Activated T-helper 17 cell treated with anti-CD3 and anti-CD28 coated beads, Interleukin-2, amount 50 U/mL, for 72 hours (primary cell): ENCODE results near the gene TNNI2. TPM values are rescaled to one million over a fixed set of nuclear protein-coding genes. Genes with fewer than 3 reads are reported as not detected.
"Not testable (repeated sequence)": the region's sequence is repeated elsewhere in the genome, so short reads cannot be mapped to it uniquely, and the experiment has no call there.

Experiments used
- ATAC-seq: fragments of 150-1000 bp; cut with Tn5 transposase; replicated peaks from 2 replicates; pipeline ENCODE4 v1.10.0; 2021; ENCODE audit warnings: mild to moderate bottlenecking, moderate library complexity
- H3K27ac Mint-ChIP-seq: one replicate; pipeline ENCODE4 v1.8.0; 2022; ENCODE audit warnings: mixed read lengths
- H3K27me3 Mint-ChIP-seq: one replicate; pipeline ENCODE4 v1.8.0; 2022; ENCODE audit warnings: mixed read lengths
- H3K36me3 Mint-ChIP-seq: one replicate; pipeline ENCODE4 v1.8.0; 2022; ENCODE audit warnings: low read depth, mild to moderate bottlenecking, mixed read lengths
- H3K4me1 Mint-ChIP-seq: one replicate; pipeline ENCODE4 v1.8.0; 2022; ENCODE audit warnings: mixed read lengths
- H3K4me3 Mint-ChIP-seq: one replicate; pipeline ENCODE4 v1.8.0; 2022; ENCODE audit warnings: mild to moderate bottlenecking, mixed read lengths
- H3K9me3 Mint-ChIP-seq: one replicate; pipeline ENCODE4 v1.8.0; 2022; ENCODE audit warnings: mixed read lengths
- total RNA-seq, 2 donors: library from RNA; stranded (reverse); gene quantifications; one replicate each; pipeline ENCODE4 v1.2.3, GENCODE V29; 2022

TNNI2 gene
- total RNA-seq = not detected

DNA sequence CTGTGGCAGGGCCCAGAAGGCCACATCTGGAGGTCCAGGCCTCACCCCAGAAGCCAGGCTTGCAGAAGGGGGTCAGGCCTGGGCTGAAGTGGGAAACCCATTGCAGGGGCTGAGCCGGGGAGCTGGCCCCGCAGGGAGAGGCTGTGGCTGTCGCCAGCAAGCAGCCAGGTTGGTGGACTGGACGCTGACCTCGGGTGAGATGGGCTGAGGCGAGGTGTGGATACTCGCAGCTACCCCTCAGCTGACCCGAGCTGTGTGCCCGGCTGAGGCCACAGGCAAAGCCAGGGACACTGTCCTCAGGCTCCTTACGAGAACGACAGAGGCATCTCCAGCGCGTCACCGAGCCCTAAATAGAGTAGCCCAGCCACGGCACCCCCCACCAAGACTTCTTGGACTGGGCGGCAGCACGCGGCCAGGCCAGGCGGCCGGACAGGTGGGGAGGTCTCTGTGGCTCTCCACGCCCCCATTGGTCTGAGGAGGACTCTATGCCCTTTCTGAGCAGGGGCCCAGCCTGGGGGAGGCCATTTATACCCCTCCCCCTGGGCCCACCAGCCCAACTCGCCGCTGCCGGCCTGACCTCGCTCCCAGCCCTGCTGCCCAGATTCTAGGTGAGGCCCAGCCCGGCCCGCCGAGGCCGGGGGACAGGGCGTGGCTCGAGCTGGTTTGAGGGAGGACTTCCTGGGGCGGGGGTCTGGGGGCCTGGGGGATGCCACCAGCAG, at the start of gene TNNI2:
Gene TNNI2, plus strand, starts transcription at position 556 of the 719 bp plus-strand sequence. CDS start 716 bp downstream, outside the sequence.
- Mint-ChIP-seq H3K27ac (no peak within 1 kb of the TSS), H3K36me3 (no peaks in the 10 kb centered on the region)

GRCh38 chr11:1791912-1792311, 46.9 kb upstream of the TNNI2 start:
- peaks cover 11% of the 10 kb centered on the region for H3K27me3 Mint-ChIP-seq
- H3K9me3 Mint-ChIP-seq = no peaks in the 10 kb centered on the region
- no peak overlapping the region for H3K4me3 Mint-ChIP-seq
- no peak for ATAC-seq
- H3K4me1 Mint-ChIP-seq = no peaks in the 10 kb centered on the region
- H3K36me3 Mint-ChIP-seq = no peaks in the 10 kb centered on the region
- H3K27ac Mint-ChIP-seq = no peak overlapping the region

More for the DNA sequence above, at the start of gene TNNI2:
- no peak for ATAC-seq
- Mint-ChIP-seq H3K4me1 (peaks cover 5% of the 10 kb centered on the region), H3K9me3 (no peaks in the 10 kb centered on the region), H3K4me3 (no peak within 1 kb of the TSS), H3K27me3 (peaks cover under 1% of the 10 kb centered on the region)

DNA sequence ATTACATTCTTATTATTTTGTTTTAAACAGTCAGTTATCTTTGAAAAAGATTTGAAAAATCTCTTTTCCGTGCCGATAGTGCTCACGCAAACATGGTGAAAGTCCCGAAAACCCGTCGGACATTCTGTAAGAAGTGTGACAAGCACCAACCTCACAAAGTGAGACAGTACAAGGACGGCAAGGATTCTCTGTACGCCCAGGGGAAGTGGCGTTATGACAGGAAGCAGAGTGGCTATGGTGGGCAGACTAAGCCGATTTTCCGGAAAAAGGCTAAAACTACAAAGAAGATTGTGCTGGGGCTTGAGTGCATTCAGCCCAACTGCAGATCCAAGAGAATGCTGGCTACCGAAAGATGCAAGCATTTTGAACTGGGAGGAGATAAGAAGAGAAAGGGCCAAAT, 46.3 kb upstream of the TNNI2 start:
- no peak overlapping the region for H3K27ac Mint-ChIP-seq
- H3K27me3 Mint-ChIP-seq = peaks cover 12% of the 10 kb centered on the region
- no peaks in the 10 kb centered on the region for H3K36me3 Mint-ChIP-seq
- H3K9me3 Mint-ChIP-seq = no peaks in the 10 kb centered on the region
- no peaks in the 10 kb centered on the region for H3K4me1 Mint-ChIP-seq
- H3K4me3 Mint-ChIP-seq = peak overlapping the region; percentile 55
- no peak for ATAC-seq

- peak overlapping the region; percentile 55 for H3K4me3 Mint-ChIP-seq
- H3K9me3 Mint-ChIP-seq = no peaks in the 10 kb centered on the region
- peaks cover 12% of the 10 kb centered on the region for H3K27me3 Mint-ChIP-seq
- no peak overlapping the region for H3K27ac Mint-ChIP-seq
- no peaks in the 10 kb centered on the region for H3K36me3 Mint-ChIP-seq
- no peak for ATAC-seq
- no peaks in the 10 kb centered on the region for H3K4me1 Mint-ChIP-seq
Observed at GRCh38 chr11:1793081-1793480, 45.7 kb upstream of the TNNI2 start.

GRCh38 chr11:1796413-1797011, 42.3 kb upstream of the TNNI2 start:
- no peaks in the 10 kb centered on the region for H3K4me1 Mint-ChIP-seq
- H3K9me3 Mint-ChIP-seq = no peaks in the 10 kb centered on the region
- H3K4me3 Mint-ChIP-seq = no peak overlapping the region
- peaks cover 21% of the 10 kb centered on the region for H3K27me3 Mint-ChIP-seq
- no peaks in the 10 kb centered on the region for H3K36me3 Mint-ChIP-seq
- no peak for ATAC-seq
- no peak overlapping the region for H3K27ac Mint-ChIP-seq

GRCh38 chr11:1797391-1798125, 41.2 kb upstream of the TNNI2 start:
- no peak overlapping the region for H3K27ac Mint-ChIP-seq
- ATAC-seq = no peak
- no peak overlapping the region for H3K4me3 Mint-ChIP-seq
- H3K4me1 Mint-ChIP-seq = no peaks in the 10 kb centered on the region
- H3K27me3 Mint-ChIP-seq = peaks cover 20% of the 10 kb centered on the region
- no peaks in the 10 kb centered on the region for H3K9me3 Mint-ChIP-seq
- no peaks in the 10 kb centered on the region for H3K36me3 Mint-ChIP-seq

- H3K4me1 Mint-ChIP-seq = no peaks in the 10 kb centered on the region
- no peak for ATAC-seq
Observed at GRCh38 chr11:1803246-1803645, 35.5 kb upstream of the TNNI2 start.

GRCh38 chr11:1803835-1804519, 34.8 kb upstream of the TNNI2 start:
- not testable (repeated sequence) for ATAC-seq, H3K4me1 Mint-ChIP-seq, H3K27ac Mint-ChIP-seq, H3K27me3 Mint-ChIP-seq, H3K4me3 Mint-ChIP-seq, H3K36me3 Mint-ChIP-seq, H3K9me3 Mint-ChIP-seq

More at GRCh38 chr11:1803246-1803645, 35.5 kb upstream of the TNNI2 start:
- no peaks in the 10 kb centered on the region for H3K36me3 Mint-ChIP-seq
- no peak overlapping the region for H3K4me3 Mint-ChIP-seq
- no peak overlapping the region for H3K27ac Mint-ChIP-seq
- peaks cover 9% of the 10 kb centered on the region for H3K27me3 Mint-ChIP-seq
- H3K9me3 Mint-ChIP-seq = no peaks in the 10 kb centered on the region

DNA sequence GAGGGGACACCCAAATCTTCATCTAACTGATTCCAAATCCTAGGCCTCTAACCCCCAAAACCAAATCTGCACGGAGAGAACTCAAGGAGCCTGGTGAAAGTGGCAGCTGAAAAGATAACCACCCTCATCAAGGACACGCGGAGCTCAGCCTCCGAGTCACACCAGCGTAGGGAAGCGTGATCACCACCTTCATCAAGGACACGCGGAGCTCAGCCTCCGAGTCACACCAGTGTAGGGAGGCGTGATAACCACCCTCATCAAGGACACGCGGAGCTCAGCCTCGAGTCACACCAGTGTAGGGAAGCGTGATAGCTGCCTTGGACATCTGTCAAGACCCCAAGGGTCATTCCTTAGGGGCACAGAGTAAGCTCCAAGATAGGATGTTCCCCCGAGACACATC, 33.3 kb upstream of the TNNI2 start:
- Mint-ChIP-seq H3K4me1 (no peaks in the 10 kb centered on the region), H3K27ac (no peak overlapping the region), H3K4me3 (no peak overlapping the region), H3K9me3 (no peaks in the 10 kb centered on the region), H3K27me3 (peaks cover 12% of the 10 kb centered on the region), H3K36me3 (no peaks in the 10 kb centered on the region)
- ATAC-seq = no peak

GRCh38 chr11:1807264-1807995, 31.4 kb upstream of the TNNI2 start:
- no peaks in the 10 kb centered on the region for H3K36me3 Mint-ChIP-seq
- no peaks in the 10 kb centered on the region for H3K9me3 Mint-ChIP-seq
- no peak overlapping the region for H3K27ac Mint-ChIP-seq
- ATAC-seq = no peak
- H3K27me3 Mint-ChIP-seq = peaks cover 3% of the 10 kb centered on the region
- no peak overlapping the region for H3K4me3 Mint-ChIP-seq
- no peaks in the 10 kb centered on the region for H3K4me1 Mint-ChIP-seq

DNA sequence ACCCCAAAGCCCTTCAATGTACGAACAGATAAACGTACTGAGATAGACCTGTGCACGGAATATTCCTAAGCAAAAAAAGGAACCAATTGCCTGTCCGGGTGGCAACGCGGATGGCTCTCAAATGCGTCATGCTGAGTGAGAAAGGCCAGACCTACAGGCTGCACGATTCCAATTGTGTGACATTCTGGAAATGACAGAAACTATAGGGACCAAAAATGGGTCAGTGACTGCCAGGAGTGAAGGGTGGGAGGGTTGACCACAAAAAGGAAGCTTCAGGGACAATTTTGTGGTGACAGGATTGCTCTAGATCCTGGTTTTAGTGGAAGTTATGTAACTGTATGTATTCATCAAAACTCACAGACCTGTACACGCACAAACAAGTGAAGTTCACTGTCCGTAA, 28.0 kb upstream of the TNNI2 start:
- ATAC-seq = no peak
- H3K4me1 Mint-ChIP-seq = no peaks in the 10 kb centered on the region
- H3K27ac Mint-ChIP-seq = no peak overlapping the region
- peaks cover 7% of the 10 kb centered on the region for H3K27me3 Mint-ChIP-seq
- H3K36me3 Mint-ChIP-seq = no peaks in the 10 kb centered on the region
- H3K4me3 Mint-ChIP-seq = no peak overlapping the region
- H3K9me3 Mint-ChIP-seq = no peaks in the 10 kb centered on the region

- Mint-ChIP-seq H3K4me1 (no peaks in the 10 kb centered on the region), H3K4me3 (no peak overlapping the region)
- ATAC-seq = no peak
Observed at GRCh38 chr11:1812274-1812673, 26.5 kb upstream of the TNNI2 start.

DNA sequence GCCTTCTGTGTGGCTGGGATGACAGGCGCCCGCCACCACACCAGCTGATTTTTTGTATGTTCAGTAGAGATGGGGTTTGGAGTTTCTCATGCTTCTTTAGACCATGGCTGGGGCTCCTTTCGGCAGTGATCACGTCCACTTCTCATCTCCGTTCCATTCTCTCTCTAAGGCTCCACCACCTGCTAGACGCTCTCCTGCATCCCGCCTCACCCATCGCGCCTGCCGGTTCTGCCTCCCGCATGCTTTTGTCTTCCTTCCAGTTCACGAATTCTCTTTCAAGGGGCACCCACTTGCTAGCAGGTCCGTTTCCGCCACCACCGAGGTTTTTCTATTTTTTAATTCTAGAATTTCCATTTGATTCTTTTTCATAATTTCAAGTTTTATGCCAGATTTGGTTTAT, 26.0 kb upstream of the TNNI2 start:
- Mint-ChIP-seq H3K4me3 (no peak overlapping the region), H3K4me1 (no peaks in the 10 kb centered on the region), H3K27ac (no peak overlapping the region), H3K27me3 (peaks cover 7% of the 10 kb centered on the region), H3K36me3 (no peaks in the 10 kb centered on the region), H3K9me3 (no peaks in the 10 kb centered on the region)
- no peak for ATAC-seq

More at GRCh38 chr11:1812274-1812673, 26.5 kb upstream of the TNNI2 start:
- peaks cover 7% of the 10 kb centered on the region for H3K27me3 Mint-ChIP-seq
- H3K36me3 Mint-ChIP-seq = no peaks in the 10 kb centered on the region
- no peaks in the 10 kb centered on the region for H3K9me3 Mint-ChIP-seq
- H3K27ac Mint-ChIP-seq = no peak overlapping the region

DNA sequence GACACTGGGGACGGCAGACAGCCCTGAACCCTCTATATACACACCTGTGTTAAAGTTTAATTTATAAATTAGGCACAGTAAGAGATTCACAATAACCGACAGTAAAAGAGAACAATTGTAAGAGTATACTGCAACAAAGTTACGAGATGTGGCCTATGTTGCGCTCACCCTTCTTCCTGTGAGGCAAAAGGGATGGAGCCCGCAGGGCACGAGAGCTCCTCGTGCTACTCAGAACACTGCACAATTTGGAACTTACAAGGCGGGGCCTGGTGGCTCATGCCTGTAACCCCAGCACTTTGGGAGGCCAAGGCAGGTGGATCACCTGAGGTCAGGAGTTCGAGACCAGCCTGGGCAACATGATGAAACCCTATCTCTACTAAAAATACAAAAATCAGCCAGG, 25.4 kb upstream of the TNNI2 start:
- not testable (repeated sequence) for H3K27me3 Mint-ChIP-seq, H3K27ac Mint-ChIP-seq, H3K36me3 Mint-ChIP-seq, H3K9me3 Mint-ChIP-seq, H3K4me1 Mint-ChIP-seq, H3K4me3 Mint-ChIP-seq, ATAC-seq
